Activated CD4-positive, alpha-beta T cell treated with anti-CD3 and anti-CD28 coated beads, Interleukin-2, amount 50 U/mL, for 1 hour (primary cell): ENCODE data around the gene STMN3.

Experiments used
- DNase-seq: peaks from one replicate; pipeline ENCODE4 v3.0.0-alpha.2; 2020

STMN3 gene

GRCh38 chr20:63653041-63653973 lies at the start of gene STMN3:
Gene STMN3, minus strand, starts transcription at chr20:63653424. Its CDS starts 79 bp downstream, at chr20:63653345.
- peak; percentile 65 for DNase-seq

GRCh38 chr20:63702036-63702665 lies 48.9 kb upstream of the STMN3 start:
- DNase-seq = no peak

GRCh38 chr20:63701329-63702035 lies 48.3 kb upstream of the STMN3 start:
- no peak for DNase-seq

DNA sequence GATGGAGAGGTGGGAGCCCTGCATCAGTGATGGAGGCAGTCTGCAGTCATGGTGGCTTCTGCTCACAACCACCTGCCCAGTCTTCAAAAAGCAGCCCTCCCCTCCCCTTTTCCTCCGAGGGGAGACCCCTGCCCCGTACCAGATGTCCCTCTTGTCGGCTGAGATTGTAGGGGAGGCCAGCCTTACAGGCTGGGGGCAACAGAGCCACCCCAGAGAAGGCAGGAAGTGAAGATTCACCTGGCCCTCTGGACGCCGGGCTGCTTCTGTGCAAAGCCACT lies 47.8 kb upstream of the STMN3 start:
- no peak for DNase-seq

DNA sequence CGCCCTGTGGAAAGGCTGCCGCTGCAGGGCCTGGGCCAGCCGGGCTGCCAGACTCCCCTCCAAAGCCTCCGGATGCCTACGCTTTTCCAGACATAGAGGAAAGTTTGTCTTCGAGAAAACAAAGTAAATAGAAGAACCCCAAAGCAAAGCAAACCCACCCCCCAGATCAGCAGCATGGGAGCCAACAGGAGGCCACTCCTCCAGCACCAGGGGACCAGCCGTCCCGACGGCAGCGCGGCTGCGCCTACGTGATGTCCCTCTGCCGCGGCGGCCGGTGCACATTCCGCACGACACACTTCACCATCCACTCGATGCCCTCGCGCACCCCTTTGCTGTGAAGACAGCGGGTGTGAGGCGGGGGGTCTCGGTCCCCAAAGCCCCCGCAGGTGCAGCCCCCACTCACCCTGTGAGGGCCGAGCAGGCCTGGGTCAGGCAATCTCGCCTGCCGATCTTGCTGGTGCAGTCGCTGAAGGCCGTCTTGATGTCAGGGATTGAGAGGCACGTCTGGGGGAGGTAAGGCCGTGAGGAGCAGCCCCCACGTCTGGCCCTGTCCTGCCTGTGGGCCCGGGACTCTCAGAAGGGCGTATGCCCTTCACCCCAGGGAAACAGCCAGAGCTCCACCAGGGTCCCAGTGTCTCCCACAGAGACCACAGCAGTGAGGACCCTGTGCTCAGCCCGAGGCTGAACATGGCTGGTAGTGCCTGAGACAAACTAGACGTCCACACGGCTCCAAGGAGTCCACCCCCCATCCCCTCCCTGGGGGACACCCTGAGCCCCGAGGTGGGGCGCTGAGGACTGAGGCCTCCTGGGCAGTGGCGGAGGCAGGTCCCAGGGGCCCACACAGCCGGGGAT lies 47.2 kb upstream of the STMN3 start:
- DNase-seq = no peak

GRCh38 chr20:63699466-63700198 lies 46.4 kb upstream of the STMN3 start:
- no peak for DNase-seq

- no peak for DNase-seq
Observed at GRCh38 chr20:63698739-63699465, 45.7 kb upstream of the STMN3 start.

GRCh38 chr20:63697868-63698545 lies 44.8 kb upstream of the STMN3 start:
- DNase-seq = no peak

DNA sequence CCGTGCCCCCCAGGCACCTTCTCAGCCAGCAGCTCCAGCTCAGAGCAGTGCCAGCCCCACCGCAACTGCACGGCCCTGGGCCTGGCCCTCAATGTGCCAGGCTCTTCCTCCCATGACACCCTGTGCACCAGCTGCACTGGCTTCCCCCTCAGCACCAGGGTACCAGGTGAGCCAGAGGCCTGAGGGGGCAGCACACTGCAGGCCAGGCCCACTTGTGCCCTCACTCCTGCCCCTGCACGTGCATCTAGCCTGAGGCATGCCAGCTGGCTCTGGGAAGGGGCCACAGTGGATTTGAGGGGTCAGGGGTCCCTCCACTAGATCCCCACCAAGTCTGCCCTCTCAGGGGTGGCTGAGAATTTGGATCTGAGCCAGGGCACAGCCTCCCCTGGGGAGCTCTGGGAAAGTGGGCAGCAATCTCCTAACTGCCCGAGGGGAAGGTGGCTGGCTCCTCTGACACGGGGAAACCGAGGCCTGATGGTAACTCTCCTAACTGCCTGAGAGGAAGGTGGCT lies 44.2 kb upstream of the STMN3 start:
- no peak for DNase-seq

DNA sequence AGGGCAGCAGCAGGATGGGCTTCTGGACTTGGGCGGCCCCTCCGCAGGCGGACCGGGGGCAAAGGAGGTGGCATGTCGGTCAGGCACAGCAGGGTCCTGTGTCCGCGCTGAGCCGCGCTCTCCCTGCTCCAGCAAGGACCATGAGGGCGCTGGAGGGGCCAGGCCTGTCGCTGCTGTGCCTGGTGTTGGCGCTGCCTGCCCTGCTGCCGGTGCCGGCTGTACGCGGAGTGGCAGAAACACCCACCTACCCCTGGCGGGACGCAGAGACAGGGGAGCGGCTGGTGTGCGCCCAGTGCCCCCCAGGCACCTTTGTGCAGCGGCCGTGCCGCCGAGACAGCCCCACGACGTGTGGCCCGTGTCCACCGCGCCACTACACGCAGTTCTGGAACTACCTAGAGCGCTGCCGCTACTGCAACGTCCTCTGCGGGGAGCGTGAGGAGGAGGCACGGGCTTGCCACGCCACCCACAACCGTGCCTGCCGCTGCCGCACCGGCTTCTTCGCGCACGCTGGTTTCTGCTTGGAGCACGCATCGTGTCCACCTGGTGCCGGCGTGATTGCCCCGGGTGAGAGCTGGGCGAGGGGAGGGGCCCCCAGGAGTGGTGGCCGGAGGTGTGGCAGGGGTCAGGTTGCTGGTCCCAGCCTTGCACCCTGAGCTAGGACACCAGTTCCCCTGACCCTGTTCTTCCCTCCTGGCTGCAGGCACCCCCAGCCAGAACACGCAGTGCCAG lies 43.6 kb upstream of the STMN3 start, which contains the start of gene TNFRSF6B:
Gene TNFRSF6B (plus strand): TSS at position 25 of the 729 bp plus-strand sequence. CDS start 116 bp downstream, at position 141.
- peak; percentile 20 for DNase-seq

GRCh38 chr20:63696306-63696627 lies 43.0 kb upstream of the STMN3 start:
- no peak for DNase-seq

DNA sequence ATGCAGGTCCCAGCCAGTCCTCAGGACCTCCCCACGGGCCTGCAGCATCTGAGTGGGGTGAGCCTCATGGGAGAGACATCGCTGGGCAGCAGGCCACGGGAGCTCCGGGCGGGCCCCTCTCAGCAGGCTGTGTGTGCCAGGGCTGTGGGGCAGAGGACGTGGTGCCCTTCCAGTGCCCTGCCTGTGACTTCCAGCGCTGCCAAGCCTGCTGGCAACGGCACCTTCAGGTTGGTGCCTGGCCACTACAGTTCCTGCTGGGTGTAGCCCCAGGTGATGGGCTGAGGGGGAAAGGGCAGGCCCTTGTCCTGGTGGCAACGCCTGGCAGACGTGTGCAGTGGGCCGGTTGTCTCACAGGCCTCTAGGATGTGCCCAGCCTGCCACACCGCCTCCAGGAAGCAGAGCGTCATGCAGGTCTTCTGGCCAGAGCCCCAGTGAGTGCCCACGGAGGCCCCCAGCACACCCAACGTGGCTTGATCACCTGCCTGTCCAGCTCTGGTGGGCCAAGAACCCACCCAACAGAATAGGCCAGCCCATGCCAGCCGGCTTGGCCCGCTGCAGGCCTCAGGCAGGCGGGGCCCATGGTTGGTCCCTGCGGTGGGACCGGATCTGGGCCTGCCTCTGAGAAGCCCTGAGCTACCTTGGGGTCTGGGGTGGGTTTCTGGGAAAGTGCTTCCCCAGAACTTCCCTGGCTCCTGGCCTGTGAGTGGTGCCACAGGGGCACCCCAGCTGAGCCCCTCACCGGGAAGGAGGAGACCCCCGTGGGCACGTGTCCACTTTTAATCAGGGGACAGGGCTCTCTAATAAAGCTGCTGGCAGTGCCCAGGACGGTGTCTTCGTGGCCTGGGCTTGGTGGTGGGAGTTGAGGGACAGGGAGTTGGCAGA lies 42.4 kb upstream of the STMN3 start:
- DNase-seq = no peak

GRCh38 chr20:63694584-63695423 lies 41.6 kb upstream of the STMN3 start:
- DNase-seq = no peak

DNA sequence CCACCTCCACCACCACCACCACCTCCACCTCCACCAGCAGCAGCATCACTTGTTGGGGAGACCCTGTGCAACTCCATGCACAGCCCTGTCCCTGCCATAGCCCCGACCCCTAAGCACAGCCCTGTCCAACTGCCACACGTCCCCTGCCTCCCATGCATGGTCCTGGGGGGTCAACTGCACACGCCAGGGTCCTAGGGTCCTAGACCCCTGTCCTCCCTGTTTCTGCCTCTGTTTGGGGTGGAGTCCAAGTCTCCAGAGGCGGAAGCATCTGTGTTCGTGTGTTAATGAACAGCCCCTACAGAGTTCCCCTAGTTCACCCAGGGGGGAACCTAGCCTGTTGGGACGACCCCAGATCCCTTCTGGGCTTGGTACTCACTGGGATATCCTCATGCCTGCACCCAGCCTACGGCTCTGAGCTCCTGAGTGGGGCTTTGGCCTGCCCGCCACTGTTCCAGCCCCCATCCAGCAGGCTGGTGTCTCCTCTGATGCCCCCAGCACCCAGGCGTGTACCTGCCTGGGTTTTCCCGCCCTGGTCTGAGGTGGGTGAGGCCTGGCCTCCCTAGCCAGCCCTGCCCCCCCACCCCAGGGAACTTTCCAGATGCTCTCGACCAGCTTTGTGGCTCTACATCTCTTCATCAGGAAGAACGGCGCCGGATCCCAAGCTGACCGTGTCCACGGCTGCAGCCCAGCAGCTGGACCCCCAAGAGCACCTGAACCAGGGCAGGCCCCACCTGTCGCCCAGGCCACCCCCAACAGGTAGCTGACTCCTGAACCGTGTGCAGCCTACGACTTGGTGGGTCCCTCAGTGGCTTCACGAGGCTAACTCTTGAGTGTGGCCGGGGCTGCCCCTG lies 40.7 kb upstream of the STMN3 start:
- DNase-seq = no peak

- no peak for DNase-seq
Observed at GRCh38 chr20:63693083-63693732, 40.0 kb upstream of the STMN3 start.

DNA sequence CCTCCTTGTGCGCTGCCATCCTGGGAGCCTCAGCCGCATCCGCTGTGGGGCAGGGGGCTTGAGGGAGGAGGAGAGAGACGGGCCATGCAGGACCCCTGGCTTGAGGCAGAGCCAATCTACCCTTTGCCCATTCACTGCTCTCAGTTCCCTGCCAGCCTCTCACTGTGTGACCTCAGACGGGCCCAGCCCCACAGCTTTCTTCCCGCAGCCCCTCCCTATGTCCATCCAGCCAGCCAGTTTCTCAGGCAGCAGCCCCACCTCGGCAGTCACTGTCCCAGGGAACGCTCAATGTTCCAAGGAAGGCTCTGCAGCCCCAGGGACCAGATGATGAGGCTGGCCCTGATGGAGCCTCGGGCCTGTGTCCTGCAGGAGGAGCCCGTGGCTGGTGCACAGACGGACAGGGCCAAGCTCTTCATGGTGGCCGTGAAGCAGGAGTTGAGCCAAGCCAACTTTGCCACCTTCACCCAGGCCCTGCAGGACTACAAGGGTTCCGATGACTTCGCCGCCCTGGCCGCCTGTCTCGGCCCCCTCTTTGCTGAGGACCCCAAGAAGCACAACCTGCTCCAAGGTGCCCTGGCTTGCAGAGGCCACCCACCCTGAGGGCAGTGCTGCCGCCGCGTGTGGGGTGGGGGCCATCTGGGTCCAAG lies 39.3 kb upstream of the STMN3 start:
- no peak for DNase-seq
